K562 (cell line): ENCODE measurements around the gene CRYBG3. TPM values are rescaled to one million over a fixed set of nuclear protein-coding genes. Genes with fewer than 3 reads are reported as not detected.

Experiments
- ELF4 ChIP-seq: fragments of 450-650 bp; formaldehyde crosslinking; IDR thresholded peaks from 2 replicates; pipeline ENCODE4 v1.4.0; 2022; ENCODE audit warnings: missing genetic modification characterization
- FUS ChIP-seq: fragments of 200-400 bp; formaldehyde crosslinking; optimal IDR thresholded peaks from 2 replicates; pipeline ENCODE3; 2017; ENCODE audit warnings: low read depth, low read length
- GTF2E2 ChIP-seq: fragments of 200-800 bp; sonication (Bioruptor generic); IDR thresholded peaks from 2 replicates; pipeline ENCODE4 v1.6.1; 2016; ENCODE audit warnings: missing genetic modification characterization, missing compliant biosample characterization
- HMGN3 ChIP-seq: IDR thresholded peaks from 2 replicates; pipeline ENCODE4 v1.6.1; 2011; ENCODE audit warnings: borderline replicate concordance, low read depth, mild to moderate bottlenecking, mixed read lengths, low read length; ENCODE audit not compliant: insufficient read length; ENCODE audit errors: extremely low read depth
- KLF10 ChIP-seq: fragments of 250-450 bp; sonication (Bioruptor Pico); IDR thresholded peaks from 2 replicates; pipeline ENCODE4 v1.6.1; 2021; ENCODE audit warnings: matching md5 sums
- LARP7 ChIP-seq: fragments of 450-650 bp; IDR thresholded peaks from 2 replicates; pipeline ENCODE4 v1.6.1; 2016
- MCM2 ChIP-seq: fragments of 450-650 bp; IDR thresholded peaks from 2 replicates; pipeline ENCODE4 v1.6.1; 2017; ENCODE audit warnings: low read depth, mild to moderate bottlenecking
- MED1 ChIP-seq: sonication (generic); formaldehyde crosslinking; IDR thresholded peaks from 2 replicates; pipeline ENCODE4 v1.8.1; 2023; ENCODE audit warnings: missing genetic modification reagents, borderline replicate concordance
- RBBP5 ChIP-seq: fragments of 200-600 bp; sonication (generic); IDR thresholded peaks from 2 replicates; pipeline ENCODE4 v1.6.1; 2012; ENCODE audit warnings: borderline replicate concordance, mild to moderate bottlenecking, low read length, control low read depth, inconsistent platforms; ENCODE audit not compliant: insufficient read depth, poor library complexity, severe bottlenecking
- SLC30A9 ChIP-seq: fragments of 250-450 bp; sonication (Bioruptor Pico); IDR thresholded peaks from 2 replicates; pipeline ENCODE4 v1.8.0; 2022; ENCODE audit warnings: mild to moderate bottlenecking, moderate library complexity
- SOX6 ChIP-seq: fragments of 450-650 bp; IDR thresholded peaks from 2 replicates; pipeline ENCODE4 v1.6.1; 2014; ENCODE audit warnings: mild to moderate bottlenecking
- TRIM24 ChIP-seq, 2 experiments: fragments of 450-650 bp; IDR thresholded peaks; 2 replicates each; pipeline ENCODE4 v1.6.1; 2016
- ZKSCAN1 ChIP-seq: fragments of 150-350 bp; IDR thresholded peaks from 2 replicates; pipeline ENCODE4 v1.6.1; 2016; ENCODE audit warnings: low read depth, low read length
- ZNF282 ChIP-seq: sonication (generic); formaldehyde crosslinking; IDR thresholded peaks from 2 replicates; pipeline ENCODE4 v1.8.1; 2023; ENCODE audit warnings: missing genetic modification reagents
- ZNF324 ChIP-seq: fragments of 250-450 bp; sonication (Bioruptor Pico); IDR thresholded peaks from 2 replicates; pipeline ENCODE4 v1.4.0; 2020; ENCODE audit warnings: mild to moderate bottlenecking
- polyA plus RNA-seq, 8 experiments: library from polyadenylated mRNA; depleted of rRNA in 4 of 8; stranded (reverse) in 5 of 8; unstranded in 3 of 8; fragments of >200 nt; fragmentation: Nextera tagmentation in 2 of 8; fragmentation: Illumina TruSeq in 1 of 8; extraction: Ambion mirVana in 2 of 8; extraction: Trizol in 1 of 8; gene quantifications; 2 replicates each; pipeline versions ENCODE4 v1.2.1 to v1.2.3, GENCODE V29; 2011 to 2014; ENCODE audit warnings: inconsistent platforms in 1 of 8, missing spikeins in 1 of 8
- total RNA-seq, 7 experiments: library from RNA; depleted of rRNA in 6 of 7; stranded (reverse); fragments of >200 nt in 6 of 7; fragmentation: Illumina TruSeq in 2 of 7; extraction: Trizol in 2 of 7; gene quantifications; 2 replicates each; pipeline versions ENCODE4 v1.2.1 to v1.2.3, GENCODE V29; 2011 to 2021; ENCODE audit warnings: low replicate concordance in 1 of 7
- TF ChIP-seq, protein P1 (sequence below), 2 experiments: IDR thresholded peaks; 2 replicates each; pipeline ENCODE4 v1.6.1; 2011; ENCODE audit warnings: borderline replicate concordance in 1 of 2, control low read depth in 1 of 2, low read depth in 1 of 2, low read length in 1 of 2, mild to moderate bottlenecking in 1 of 2, mixed read lengths in 1 of 2, moderate library complexity in 1 of 2; ENCODE audit not compliant: insufficient read depth in 1 of 2, insufficient read length in 1 of 2, poor library complexity in 1 of 2, severe bottlenecking in 1 of 2; ENCODE audit errors: extremely low read depth in 1 of 2
- TF ChIP-seq, protein P2 (sequence below): sonication (generic); formaldehyde crosslinking; IDR thresholded peaks from 2 replicates; pipeline ENCODE4 v1.8.0; 2022; ENCODE audit warnings: missing genetic modification reagents, mild to moderate bottlenecking, borderline replicate concordance
- TF ChIP-seq, protein P3 (sequence below), 2 experiments: fragments of 450-650 bp; IDR thresholded peaks; 2 replicates each; pipeline ENCODE4 v1.6.1; 2016
- TF ChIP-seq, protein P4 (sequence below): fragments of 450-650 bp; IDR thresholded peaks from 2 replicates; pipeline ENCODE4 v1.6.1; 2014; ENCODE audit warnings: low read depth, mild to moderate bottlenecking, moderate library complexity, borderline replicate concordance
- TF ChIP-seq, protein P5 (sequence below): sonication (generic); formaldehyde crosslinking; IDR thresholded peaks from 2 replicates; pipeline ENCODE4 v1.8.0; 2022; ENCODE audit warnings: mild to moderate bottlenecking, missing genetic modification reagents

Gene CRYBG3
- total and polyA plus RNA-seq, 9 of the 15 experiments (the other 6 are each of a cell fraction or from before 2014, with no cell fraction given), result 0.08 to 0.72 (median 0.18) TPM

DNA sequence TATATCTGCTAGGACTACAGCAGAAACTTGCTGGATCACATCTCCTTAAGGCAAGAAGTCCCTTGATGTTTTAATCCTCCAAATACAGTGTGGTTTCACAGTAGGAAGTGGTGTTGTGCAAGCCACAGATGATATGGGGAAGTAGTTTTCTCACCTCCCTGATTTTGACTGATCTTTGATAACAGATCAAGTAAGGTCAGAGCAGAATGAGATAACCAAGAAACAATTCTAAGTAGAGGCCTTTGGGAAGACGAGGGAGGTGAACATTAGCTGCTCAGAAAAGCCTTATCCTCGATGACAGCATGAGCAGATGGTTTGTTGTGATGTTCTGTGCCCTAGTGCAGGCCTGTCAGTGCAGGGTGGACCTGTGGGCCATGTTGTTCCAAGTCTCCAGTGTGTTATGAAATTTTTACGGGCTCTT, 89.1 kb downstream of the CRYBG3 start (continued):
- TF ChIP-seq KLF10 (CRISPR knock-in tag), result no peak
- TF ChIP-seq HMGN3, result no peak
- TF ChIP-seq ZKSCAN1, result no peak
- TF ChIP-seq MCM2, result no peak
- TF ChIP-seq, protein P1, sequence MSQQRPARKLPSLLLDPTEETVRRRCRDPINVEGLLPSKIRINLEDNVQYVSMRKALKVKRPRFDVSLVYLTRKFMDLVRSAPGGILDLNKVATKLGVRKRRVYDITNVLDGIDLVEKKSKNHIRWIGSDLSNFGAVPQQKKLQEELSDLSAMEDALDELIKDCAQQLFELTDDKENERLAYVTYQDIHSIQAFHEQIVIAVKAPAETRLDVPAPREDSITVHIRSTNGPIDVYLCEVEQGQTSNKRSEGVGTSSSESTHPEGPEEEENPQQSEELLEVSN (IDR thresholded peaks at IDR 0.05; ENCODE audit: borderline replicate concordance in 1 of 2, extremely low read depth in 1 of 2, insufficient read depth in 1 of 2, insufficient read length in 1 of 2, low read depth in 1 of 2, low read length in 1 of 2, poor library complexity in 1 of 2, severe bottlenecking in 1 of 2), result no peak
- TF ChIP-seq, protein P2, sequence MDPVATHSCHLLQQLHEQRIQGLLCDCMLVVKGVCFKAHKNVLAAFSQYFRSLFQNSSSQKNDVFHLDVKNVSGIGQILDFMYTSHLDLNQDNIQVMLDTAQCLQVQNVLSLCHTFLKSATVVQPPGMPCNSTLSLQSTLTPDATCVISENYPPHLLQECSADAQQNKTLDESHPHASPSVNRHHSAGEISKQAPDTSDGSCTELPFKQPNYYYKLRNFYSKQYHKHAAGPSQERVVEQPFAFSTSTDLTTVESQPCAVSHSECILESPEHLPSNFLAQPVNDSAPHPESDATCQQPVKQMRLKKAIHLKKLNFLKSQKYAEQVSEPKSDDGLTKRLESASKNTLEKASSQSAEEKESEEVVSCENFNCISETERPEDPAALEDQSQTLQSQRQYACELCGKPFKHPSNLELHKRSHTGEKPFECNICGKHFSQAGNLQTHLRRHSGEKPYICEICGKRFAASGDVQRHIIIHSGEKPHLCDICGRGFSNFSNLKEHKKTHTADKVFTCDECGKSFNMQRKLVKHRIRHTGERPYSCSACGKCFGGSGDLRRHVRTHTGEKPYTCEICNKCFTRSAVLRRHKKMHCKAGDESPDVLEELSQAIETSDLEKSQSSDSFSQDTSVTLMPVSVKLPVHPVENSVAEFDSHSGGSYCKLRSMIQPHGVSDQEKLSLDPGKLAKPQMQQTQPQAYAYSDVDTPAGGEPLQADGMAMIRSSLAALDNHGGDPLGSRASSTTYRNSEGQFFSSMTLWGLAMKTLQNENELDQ (CRISPR knock-in tag), result no peak
- no peak for TF ChIP-seq LARP7
- TF ChIP-seq, protein P3, sequence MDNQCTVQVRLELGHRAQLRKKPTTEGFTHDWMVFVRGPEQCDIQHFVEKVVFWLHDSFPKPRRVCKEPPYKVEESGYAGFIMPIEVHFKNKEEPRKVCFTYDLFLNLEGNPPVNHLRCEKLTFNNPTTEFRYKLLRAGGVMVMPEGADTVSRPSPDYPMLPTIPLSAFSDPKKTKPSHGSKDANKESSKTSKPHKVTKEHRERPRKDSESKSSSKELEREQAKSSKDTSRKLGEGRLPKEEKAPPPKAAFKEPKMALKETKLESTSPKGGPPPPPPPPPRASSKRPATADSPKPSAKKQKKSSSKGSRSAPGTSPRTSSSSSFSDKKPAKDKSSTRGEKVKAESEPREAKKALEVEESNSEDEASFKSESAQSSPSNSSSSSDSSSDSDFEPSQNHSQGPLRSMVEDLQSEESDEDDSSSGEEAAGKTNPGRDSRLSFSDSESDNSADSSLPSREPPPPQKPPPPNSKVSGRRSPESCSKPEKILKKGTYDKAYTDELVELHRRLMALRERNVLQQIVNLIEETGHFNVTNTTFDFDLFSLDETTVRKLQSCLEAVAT (IDR thresholded peaks at IDR 0.05), result no peak
- TF ChIP-seq, protein P4, sequence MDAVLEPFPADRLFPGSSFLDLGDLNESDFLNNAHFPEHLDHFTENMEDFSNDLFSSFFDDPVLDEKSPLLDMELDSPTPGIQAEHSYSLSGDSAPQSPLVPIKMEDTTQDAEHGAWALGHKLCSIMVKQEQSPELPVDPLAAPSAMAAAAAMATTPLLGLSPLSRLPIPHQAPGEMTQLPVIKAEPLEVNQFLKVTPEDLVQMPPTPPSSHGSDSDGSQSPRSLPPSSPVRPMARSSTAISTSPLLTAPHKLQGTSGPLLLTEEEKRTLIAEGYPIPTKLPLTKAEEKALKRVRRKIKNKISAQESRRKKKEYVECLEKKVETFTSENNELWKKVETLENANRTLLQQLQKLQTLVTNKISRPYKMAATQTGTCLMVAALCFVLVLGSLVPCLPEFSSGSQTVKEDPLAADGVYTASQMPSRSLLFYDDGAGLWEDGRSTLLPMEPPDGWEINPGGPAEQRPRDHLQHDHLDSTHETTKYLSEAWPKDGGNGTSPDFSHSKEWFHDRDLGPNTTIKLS, result no peak
- no peak for TF ChIP-seq GTF2E2
- no peak for TF ChIP-seq ZNF324 (CRISPR knock-in tag)
- TF ChIP-seq SOX6, result peak; percentile 89
- no peak for TF ChIP-seq ELF4
- TF ChIP-seq SLC30A9, result no peak
- TF ChIP-seq MED1 (CRISPR knock-in tag), result no peak
- TF ChIP-seq, protein P5, sequence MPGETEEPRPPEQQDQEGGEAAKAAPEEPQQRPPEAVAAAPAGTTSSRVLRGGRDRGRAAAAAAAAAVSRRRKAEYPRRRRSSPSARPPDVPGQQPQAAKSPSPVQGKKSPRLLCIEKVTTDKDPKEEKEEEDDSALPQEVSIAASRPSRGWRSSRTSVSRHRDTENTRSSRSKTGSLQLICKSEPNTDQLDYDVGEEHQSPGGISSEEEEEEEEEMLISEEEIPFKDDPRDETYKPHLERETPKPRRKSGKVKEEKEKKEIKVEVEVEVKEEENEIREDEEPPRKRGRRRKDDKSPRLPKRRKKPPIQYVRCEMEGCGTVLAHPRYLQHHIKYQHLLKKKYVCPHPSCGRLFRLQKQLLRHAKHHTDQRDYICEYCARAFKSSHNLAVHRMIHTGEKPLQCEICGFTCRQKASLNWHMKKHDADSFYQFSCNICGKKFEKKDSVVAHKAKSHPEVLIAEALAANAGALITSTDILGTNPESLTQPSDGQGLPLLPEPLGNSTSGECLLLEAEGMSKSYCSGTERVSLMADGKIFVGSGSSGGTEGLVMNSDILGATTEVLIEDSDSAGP (CRISPR knock-in tag), result no peak
- no peak for TF ChIP-seq FUS
- no peak for TF ChIP-seq ZNF282 (CRISPR knock-in tag)
- no peak for TF ChIP-seq RBBP5
- TF ChIP-seq TRIM24 (IDR thresholded peaks at IDR 0.05), result peak; percentile 66 to 76
